Stimulated activated CD8-positive, alpha-beta memory T cell treated with anti-CD3 and anti-CD28 coated beads, Interleukin-7, amount 100 ng/mL, for 24 hours (primary cell): ENCODE measurements around the gene KRT76.
"Not testable (repeated sequence)": the region's sequence is repeated elsewhere in the genome, so short reads cannot be mapped to it uniquely, and the experiment has no call there.

Source experiments
- DNase-seq: peaks from one replicate; pipeline ENCODE4 v3.0.0-alpha.2; 2020; ENCODE audit warnings: low read depth

KRT76 gene

GRCh38 chr12:52759695-52760094 is 17.4 kb downstream of the KRT76 start:
- no peak for DNase-seq

GRCh38 chr12:52759218-52759617 is 17.9 kb downstream of the KRT76 start:
- no peak for DNase-seq

- no peak for DNase-seq
Measured at GRCh38 chr12:52757449-52758176, 19.5 kb downstream of the KRT76 start.

GRCh38 chr12:52756281-52756960 is 20.7 kb downstream of the KRT76 start:
- DNase-seq, result no peak

- no peak for DNase-seq
Measured at GRCh38 chr12:52755533-52755932, 21.6 kb downstream of the KRT76 start.

GRCh38 chr12:52754135-52754534 is 23.0 kb downstream of the KRT76 start:
- DNase-seq, result no peak

GRCh38 chr12:52753283-52753682 is 23.9 kb downstream of the KRT76 start:
- no peak for DNase-seq

- no peak for DNase-seq
Measured at GRCh38 chr12:52752516-52752915, 24.6 kb downstream of the KRT76 start.

GRCh38 chr12:52751795-52752194 is 25.4 kb downstream of the KRT76 start:
- no peak for DNase-seq

GRCh38 chr12:52750532-52750931 is 26.6 kb downstream of the KRT76 start:
- not testable (repeated sequence) for DNase-seq

GRCh38 chr12:52749827-52750226 is 27.3 kb downstream of the KRT76 start:
- no peak for DNase-seq

- DNase-seq, result no peak
Measured at GRCh38 chr12:52748578-52748977, 28.6 kb downstream of the KRT76 start.

- no peak for DNase-seq
Measured at GRCh38 chr12:52745554-52745953, 31.6 kb downstream of the KRT76 start.

GRCh38 chr12:52744493-52745156 is 32.5 kb downstream of the KRT76 start:
- DNase-seq, result no peak

- no peak for DNase-seq
Measured at GRCh38 chr12:52742822-52743457, 34.2 kb downstream of the KRT76 start.

GRCh38 chr12:52742196-52742580 is 35.0 kb downstream of the KRT76 start:
- no peak for DNase-seq

- peak; percentile 36 for DNase-seq
Measured at GRCh38 chr12:52741375-52742195, 35.6 kb downstream of the KRT76 start.

- no peak for DNase-seq
Measured at GRCh38 chr12:52740584-52740983, 36.6 kb downstream of the KRT76 start.

- no peak for DNase-seq
Measured at GRCh38 chr12:52739963-52740362, 37.2 kb downstream of the KRT76 start.

- DNase-seq, result no peak
Measured at GRCh38 chr12:52735816-52736632, 41.1 kb downstream of the KRT76 start.

- no peak for DNase-seq
Measured at GRCh38 chr12:52735106-52735505, 42.0 kb downstream of the KRT76 start.
